ENCODE results near the gene MUL1. TPM values are rescaled to one million over a fixed set of nuclear protein-coding genes. Genes with fewer than 3 reads are reported as not detected.

Gene MUL1
- total and polyA plus RNA-seq, 9 of the 15 experiments (the other 6 are each of a cell fraction or from before 2014, with no cell fraction given) = 10.4 to 32.9 (median 19.3) TPM

DNA sequence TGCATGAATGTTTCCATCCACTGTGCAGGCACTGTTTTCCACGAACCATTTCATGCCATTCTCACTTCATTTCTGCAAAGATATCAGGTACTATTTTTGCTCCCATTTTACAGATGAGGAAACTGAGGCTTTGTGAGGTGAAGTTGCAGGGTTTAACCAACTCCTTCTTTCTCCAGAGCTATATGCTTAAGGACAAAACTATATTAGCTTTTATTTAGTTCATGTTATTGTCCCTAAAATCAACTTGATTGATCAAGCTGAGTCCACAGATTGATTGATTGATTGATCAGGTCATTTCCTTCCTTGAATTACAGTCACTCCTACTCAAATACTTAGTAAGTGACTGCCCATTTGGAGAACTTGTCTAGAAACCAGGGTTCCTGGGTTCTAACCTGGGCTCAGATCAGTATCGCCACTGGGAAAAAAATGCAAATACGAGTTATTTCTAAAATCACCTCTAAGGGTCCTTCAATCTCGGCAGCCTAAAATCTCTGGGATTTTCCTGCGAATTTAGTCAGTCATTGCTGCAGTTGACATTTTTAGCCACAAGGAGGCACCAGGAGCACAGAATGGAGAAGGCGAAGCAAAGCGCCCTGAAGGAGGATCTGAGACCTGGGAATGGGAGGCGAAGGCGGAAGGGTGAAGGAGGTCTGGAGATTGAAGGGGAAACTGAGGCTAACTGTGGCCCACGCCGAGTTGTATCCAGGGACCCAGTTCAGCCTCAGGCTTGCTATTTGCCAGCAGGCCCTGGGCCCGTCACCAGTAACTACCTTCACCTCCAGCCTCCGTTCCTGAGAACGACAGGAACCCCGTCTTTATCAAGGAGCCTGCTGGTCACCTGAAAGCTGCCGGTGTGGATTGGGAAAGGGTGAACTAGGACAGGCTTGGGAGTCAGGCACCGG lies 14.3 kb upstream of the MUL1 start (continued):
- TF ChIP-seq ZNF316 (IDR thresholded peaks at IDR 0.05) (peak; percentile 55), XRCC5 (IDR thresholded peaks at IDR 0.05; ENCODE audit: low read depth, low read length) (peak; percentile 72; the same call in 1 of the 2 replicates), SIX5 (IDR thresholded peaks at IDR 0.05; ENCODE audit: borderline replicate concordance in 1 of 2, insufficient read depth in 1 of 2, low read depth in 1 of 2, low read length in 2 of 2) (no peak), TSHZ1 (CRISPR knock-in tag; IDR thresholded peaks at IDR 0.05) (no peak), MAZ (CRISPR knock-in tag; conservative IDR thresholded peaks at IDR 0.05 in 1 of 2, IDR thresholded peaks at IDR 0.05 in 1 of 2) (0 out of 4 replicates have a peak, but pooled peaks of 1 of the 2 experiments have one; percentile 4), ARID2 (IDR thresholded peaks at IDR 0.05) (peak; percentile 73; the same call in 1 of the 2 replicates), CTCF (IDR thresholded peaks at IDR 0.05 in 2 of 3, conservative IDR thresholded peaks at IDR 0.05 in 1 of 3; ENCODE audit: insufficient read depth in 2 of 3, low read depth in 1 of 3, low read length in 3 of 3) (peak; percentile 95 to 98 (median 95))
- TF ChIP-seq, protein P1, sequence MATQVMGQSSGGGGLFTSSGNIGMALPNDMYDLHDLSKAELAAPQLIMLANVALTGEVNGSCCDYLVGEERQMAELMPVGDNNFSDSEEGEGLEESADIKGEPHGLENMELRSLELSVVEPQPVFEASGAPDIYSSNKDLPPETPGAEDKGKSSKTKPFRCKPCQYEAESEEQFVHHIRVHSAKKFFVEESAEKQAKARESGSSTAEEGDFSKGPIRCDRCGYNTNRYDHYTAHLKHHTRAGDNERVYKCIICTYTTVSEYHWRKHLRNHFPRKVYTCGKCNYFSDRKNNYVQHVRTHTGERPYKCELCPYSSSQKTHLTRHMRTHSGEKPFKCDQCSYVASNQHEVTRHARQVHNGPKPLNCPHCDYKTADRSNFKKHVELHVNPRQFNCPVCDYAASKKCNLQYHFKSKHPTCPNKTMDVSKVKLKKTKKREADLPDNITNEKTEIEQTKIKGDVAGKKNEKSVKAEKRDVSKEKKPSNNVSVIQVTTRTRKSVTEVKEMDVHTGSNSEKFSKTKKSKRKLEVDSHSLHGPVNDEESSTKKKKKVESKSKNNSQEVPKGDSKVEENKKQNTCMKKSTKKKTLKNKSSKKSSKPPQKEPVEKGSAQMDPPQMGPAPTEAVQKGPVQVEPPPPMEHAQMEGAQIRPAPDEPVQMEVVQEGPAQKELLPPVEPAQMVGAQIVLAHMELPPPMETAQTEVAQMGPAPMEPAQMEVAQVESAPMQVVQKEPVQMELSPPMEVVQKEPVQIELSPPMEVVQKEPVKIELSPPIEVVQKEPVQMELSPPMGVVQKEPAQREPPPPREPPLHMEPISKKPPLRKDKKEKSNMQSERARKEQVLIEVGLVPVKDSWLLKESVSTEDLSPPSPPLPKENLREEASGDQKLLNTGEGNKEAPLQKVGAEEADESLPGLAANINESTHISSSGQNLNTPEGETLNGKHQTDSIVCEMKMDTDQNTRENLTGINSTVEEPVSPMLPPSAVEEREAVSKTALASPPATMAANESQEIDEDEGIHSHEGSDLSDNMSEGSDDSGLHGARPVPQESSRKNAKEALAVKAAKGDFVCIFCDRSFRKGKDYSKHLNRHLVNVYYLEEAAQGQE (IDR thresholded peaks at IDR 0.05; ENCODE audit: borderline replicate concordance) = peak; percentile 85
- TF ChIP-seq, protein P1 (CRISPR knock-in tag; IDR thresholded peaks at IDR 0.05; ENCODE audit: low read depth) = no peak
